D721Med (cell line): ENCODE measurements around the gene PRM2.

Experiments used
- DNase-seq: peaks from one replicate; pipeline ENCODE4 v3.0.0; 2011; ENCODE audit warnings: low spot score; ENCODE audit not compliant: insufficient read length
- FAIRE-seq: peaks from 2 replicates; lab custom pipeline; 2011; peaks lifted over from hg19 to GRCh38; lab: Jason Lieb, UNC
- TF ChIP-seq, protein P1 (sequence below): IDR thresholded peaks from 2 replicates; pipeline ENCODE4 v1.5.1; 2012; ENCODE audit warnings: mild to moderate bottlenecking, control low read depth; ENCODE audit not compliant: insufficient read depth; ENCODE audit errors: missing control alignments

The PRM2 gene

DNA sequence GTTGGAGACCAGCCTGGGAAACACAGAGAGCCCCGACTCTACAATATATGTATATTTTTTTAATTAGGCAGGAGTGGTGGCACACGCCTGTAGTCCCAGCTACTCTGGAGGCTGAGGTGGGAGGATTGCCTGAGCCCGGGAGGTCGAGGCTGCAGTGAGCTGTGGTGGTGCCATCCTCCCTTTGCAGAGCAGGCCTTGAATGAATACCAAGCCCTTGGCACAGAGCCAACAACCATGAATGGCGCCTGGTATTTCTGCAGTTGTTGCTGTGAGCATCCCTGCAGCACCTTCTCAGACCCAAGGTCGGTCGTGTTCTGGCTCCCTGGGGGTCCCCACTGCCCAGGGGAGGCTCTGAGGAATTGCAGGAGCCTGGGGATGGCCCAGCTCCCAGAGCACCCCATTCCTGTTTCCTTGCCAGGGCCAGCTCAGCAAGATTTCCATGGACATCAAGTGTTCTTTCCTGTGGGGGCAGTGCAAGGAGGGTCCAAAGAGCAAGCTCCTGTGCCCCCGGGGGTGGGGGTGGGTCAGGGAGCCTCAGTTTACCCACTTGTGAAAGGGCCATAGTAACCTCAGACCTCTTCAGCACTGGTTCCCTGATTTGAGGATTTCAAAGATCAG, 43.4 kb upstream of the PRM2 start:
- DNase-seq = no peak
- FAIRE-seq = no peak
- TF ChIP-seq, protein P1, sequence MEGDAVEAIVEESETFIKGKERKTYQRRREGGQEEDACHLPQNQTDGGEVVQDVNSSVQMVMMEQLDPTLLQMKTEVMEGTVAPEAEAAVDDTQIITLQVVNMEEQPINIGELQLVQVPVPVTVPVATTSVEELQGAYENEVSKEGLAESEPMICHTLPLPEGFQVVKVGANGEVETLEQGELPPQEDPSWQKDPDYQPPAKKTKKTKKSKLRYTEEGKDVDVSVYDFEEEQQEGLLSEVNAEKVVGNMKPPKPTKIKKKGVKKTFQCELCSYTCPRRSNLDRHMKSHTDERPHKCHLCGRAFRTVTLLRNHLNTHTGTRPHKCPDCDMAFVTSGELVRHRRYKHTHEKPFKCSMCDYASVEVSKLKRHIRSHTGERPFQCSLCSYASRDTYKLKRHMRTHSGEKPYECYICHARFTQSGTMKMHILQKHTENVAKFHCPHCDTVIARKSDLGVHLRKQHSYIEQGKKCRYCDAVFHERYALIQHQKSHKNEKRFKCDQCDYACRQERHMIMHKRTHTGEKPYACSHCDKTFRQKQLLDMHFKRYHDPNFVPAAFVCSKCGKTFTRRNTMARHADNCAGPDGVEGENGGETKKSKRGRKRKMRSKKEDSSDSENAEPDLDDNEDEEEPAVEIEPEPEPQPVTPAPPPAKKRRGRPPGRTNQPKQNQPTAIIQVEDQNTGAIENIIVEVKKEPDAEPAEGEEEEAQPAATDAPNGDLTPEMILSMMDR = no peak

DNA sequence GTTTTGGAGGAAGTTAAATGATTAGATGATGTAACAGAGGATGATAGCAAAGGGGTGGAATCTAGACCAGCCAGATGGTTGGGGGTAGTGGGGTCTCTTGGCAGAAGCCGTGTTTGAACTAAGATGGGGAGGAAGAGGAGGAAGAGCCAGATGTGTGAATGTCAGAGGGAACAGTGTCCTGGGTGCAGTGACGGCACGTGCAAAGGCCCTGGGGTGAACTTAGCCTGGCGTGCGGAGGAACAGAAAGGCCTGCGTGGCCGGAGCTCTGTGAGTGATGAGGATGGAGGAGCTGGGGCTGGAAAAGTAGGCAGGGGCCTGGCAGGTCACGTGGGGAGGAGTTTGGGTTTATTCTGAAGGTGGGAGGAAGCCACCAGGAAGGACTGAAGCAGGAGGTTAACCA, 42.5 kb upstream of the PRM2 start:
- FAIRE-seq (no peak), DNase-seq (no peak)
- TF ChIP-seq, protein P1 = no peak

DNA sequence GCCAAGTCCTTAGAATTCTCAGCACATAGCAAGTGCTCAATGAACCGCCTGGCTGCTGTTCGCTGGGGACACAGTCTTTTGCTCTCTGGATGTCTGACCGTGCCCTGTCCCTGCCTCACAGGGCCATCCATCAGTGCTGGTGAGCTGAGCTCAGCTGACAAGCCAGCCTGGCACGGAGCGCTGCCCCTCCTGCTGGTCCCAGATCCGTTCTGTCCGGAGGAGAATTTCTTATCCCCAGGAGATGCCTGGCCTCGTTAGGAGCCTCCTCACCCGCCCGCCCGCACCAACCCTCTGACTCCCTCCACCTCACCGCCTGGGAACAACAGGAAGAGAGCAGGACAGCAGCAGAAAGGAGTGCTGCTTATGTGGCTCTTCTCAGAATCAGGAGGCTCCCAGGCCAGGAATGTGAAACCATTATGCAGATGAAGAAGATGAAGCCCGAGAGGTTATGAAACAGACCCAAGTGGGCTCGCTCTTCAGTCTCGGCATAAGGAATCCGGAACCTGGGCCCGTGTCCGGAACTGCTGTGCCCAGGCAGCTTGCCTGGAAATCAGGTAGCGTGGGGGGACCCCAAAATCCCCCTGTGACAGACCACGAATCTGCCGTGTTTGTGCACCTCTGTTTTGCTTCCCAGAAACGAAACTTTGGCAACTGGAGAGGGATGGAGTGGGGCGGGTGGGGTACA, 40.2 kb upstream of the PRM2 start:
- DNase-seq (no peak), FAIRE-seq (no peak)
- TF ChIP-seq, protein P1 = no peak

DNA sequence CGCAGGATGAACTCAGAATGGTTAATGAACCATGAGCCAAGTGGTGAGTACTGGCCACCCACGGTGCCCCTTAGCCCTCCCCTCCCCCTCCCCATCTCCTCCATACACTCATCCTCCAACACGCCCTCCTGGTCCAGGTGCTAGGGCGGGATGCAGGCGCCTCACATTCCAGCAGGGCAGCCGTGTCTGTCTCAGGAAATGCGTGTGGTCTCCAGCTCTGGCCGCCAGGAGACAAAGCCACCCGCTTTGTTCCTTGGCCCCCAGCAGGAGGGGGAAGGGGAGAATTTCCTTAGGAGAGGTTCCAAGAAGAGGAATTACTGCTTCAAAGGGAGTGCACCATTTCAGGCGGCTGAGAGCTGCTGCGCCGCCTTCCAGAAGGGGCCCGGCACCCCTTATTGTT, 39.2 kb upstream of the PRM2 start:
- no peak for DNase-seq
- FAIRE-seq = no peak
- TF ChIP-seq, protein P1 = no peak

DNA sequence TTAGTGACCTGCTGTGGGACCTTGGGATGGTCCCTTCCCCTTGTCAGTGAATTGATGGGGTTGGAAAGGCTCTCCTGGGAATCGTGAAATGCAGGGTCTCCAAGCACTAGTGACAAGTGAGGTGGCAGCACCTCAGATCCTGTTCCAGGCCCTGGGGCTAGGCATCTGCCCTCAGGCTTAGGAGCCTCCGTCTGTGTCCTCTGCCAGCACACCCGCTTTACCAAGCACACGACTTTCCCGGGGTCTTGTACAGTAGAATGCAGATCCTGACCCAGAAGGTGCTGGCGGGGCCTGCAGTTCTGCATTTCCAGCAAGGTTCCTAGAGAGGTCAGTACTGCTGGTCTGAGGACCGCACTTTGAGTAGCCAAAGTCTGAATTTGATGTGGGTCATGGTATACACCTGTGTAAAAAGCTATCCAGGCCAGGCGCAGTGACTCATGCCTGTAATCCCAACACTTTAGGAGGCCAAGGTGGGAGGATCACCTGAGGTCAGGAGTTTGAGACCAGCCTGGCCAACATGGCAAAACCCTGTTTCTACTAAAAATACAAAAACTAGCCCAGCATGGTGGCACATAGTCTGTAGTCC, 38.1 kb upstream of the PRM2 start:
- TF ChIP-seq, protein P1 = no peak
- FAIRE-seq (no peak), DNase-seq (no peak)

DNA sequence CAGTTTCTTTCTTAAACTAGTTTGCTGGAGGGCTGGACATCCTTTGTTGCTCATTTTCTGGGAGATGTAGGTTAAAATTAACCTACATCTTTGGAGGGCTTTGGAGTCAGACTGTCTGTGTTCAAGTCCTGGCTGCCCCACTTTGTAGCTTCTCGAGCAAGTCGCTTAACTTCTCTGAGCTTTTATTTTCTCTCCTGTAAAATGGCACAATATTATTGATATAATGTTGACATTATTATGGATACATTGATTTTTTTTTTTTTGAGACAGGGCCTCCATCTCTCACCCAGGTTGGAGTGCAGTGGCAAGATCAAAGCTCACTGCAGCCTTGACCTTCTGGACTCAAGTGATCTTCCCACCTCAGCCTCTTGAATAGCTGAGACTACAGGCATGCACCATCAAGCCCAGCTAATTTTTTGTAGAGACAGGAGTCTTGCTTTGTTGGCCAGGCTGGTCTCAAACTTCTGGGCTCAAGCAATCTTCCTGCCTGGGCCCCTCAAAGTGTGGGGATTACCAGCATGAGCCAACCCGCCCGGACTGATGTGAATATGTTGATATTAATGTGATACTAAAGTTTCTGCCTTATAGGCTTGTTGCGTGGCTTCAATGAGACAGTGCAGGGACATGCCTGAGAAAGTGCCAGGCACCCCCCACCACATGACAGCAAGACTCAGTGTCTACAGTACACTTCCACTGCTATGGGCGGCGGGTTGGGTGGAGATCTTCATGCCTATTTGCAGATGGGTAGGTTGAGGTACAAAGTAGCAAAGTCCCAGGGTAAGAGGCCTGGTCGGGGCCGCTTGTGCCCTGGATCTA, 37.4 kb upstream of the PRM2 start:
- DNase-seq (no peak), FAIRE-seq (no peak)

More for the DNA sequence above, 37.4 kb upstream of the PRM2 start:
- TF ChIP-seq, protein P1 = no peak
